HepG2 (cell line): ENCODE results near the gene ADAMTS17. TPM values are rescaled to one million over a fixed set of nuclear protein-coding genes. Genes with fewer than 3 reads are reported as not detected.
A peak's percentile ranks its signal among the peaks of the same experiment; 100 is the strongest.

ENCODE experiments used
- CBX1 ChIP-seq: IDR thresholded peaks from one replicate; pipeline ENCODE4 v1.6.1; 2016; ENCODE audit warnings: antibody characterized with exemption, low read depth
- CEBPG ChIP-seq: IDR thresholded peaks from 2 replicates; pipeline ENCODE4 v1.6.1; 2016
- FLYWCH1 ChIP-seq: sonication (generic); formaldehyde crosslinking; IDR thresholded peaks from 2 replicates; pipeline ENCODE4 v1.8.1; 2023; ENCODE audit warnings: mild to moderate bottlenecking, missing genetic modification reagents
- JDP2 ChIP-seq: sonication (generic); formaldehyde crosslinking; IDR thresholded peaks from 2 replicates; pipeline ENCODE4 v1.8.1; 2022; ENCODE audit warnings: missing genetic modification reagents, borderline replicate concordance
- KMT2B ChIP-seq: IDR thresholded peaks from 2 replicates; pipeline ENCODE4 v1.6.1; 2016; ENCODE audit warnings: missing genetic modification reagents, missing compliant biosample characterization
- MATR3 ChIP-seq: sonication (generic); formaldehyde crosslinking; IDR thresholded peaks from 2 replicates; pipeline ENCODE4 v1.4.0; 2020; ENCODE audit warnings: missing genetic modification reagents
- MLLT10 ChIP-seq: sonication (generic); formaldehyde crosslinking; IDR thresholded peaks from 2 replicates; pipeline ENCODE4 v1.4.0; 2020; ENCODE audit warnings: missing genetic modification reagents
- MTA3 ChIP-seq: sonication (generic); formaldehyde crosslinking; IDR thresholded peaks from 2 replicates; pipeline ENCODE4 v1.4.0; 2020; ENCODE audit warnings: missing genetic modification reagents
- NCOA2 ChIP-seq: sonication (generic); formaldehyde crosslinking; IDR thresholded peaks from 2 replicates; pipeline ENCODE4 v1.8.0; 2022; ENCODE audit warnings: inconsistent platforms
- NCOR1 ChIP-seq: fragments of 200-600 bp; sonication (generic); IDR thresholded peaks from 2 replicates; pipeline ENCODE4 v1.7.0; 2017; ENCODE audit warnings: antibody characterized with exemption, low read length, borderline replicate concordance
- NONO ChIP-seq, 2 experiments: fragments of 450-650 bp in 1 of 2; sonication (generic) in 1 of 2; formaldehyde crosslinking in 1 of 2; IDR thresholded peaks in 1 of 2; conservative IDR thresholded peaks in 1 of 2; 2 replicates each; pipeline versions ENCODE4 v1.6.1 to v1.8.0; 2017 to 2022; ENCODE audit warnings: mild to moderate bottlenecking in 1 of 2, missing genetic modification reagents in 1 of 2, moderate library complexity in 1 of 2
- PRMT3 ChIP-seq: sonication (generic); formaldehyde crosslinking; IDR thresholded peaks from 2 replicates; pipeline ENCODE4 v1.8.1; 2022; ENCODE audit warnings: low read depth, mild to moderate bottlenecking, moderate library complexity, missing genetic modification reagents, borderline replicate concordance
- RNF2 ChIP-seq: fragments of 450-650 bp; conservative IDR thresholded peaks from 2 replicates; pipeline ENCODE4 v1.6.1; 2016; ENCODE audit warnings: low read depth
- TGIF2 ChIP-seq: IDR thresholded peaks from 2 replicates; pipeline ENCODE4 v1.6.1; 2016; ENCODE audit warnings: control low read depth, missing compliant biosample characterization
- TMF1 ChIP-seq: sonication (generic); formaldehyde crosslinking; IDR thresholded peaks from 2 replicates; pipeline ENCODE4 v1.8.1; 2022; ENCODE audit warnings: low read depth, missing genetic modification reagents
- WIZ ChIP-seq: sonication (generic); formaldehyde crosslinking; IDR thresholded peaks from 2 replicates; pipeline ENCODE4 v1.5.1; 2020; ENCODE audit warnings: mild to moderate bottlenecking, missing genetic modification reagents
- ZBTB3 ChIP-seq: sonication (generic); formaldehyde crosslinking; IDR thresholded peaks from 2 replicates; pipeline ENCODE4 v1.4.0; 2020; ENCODE audit warnings: low read depth, mild to moderate bottlenecking, moderate library complexity, missing genetic modification reagents, borderline replicate concordance
- ZFAT ChIP-seq: sonication (generic); formaldehyde crosslinking; conservative IDR thresholded peaks from 2 replicates; pipeline ENCODE4 v1.8.1; 2023; ENCODE audit warnings: missing genetic modification reagents, inconsistent platforms
- ZFP37 ChIP-seq: sonication (generic); formaldehyde crosslinking; IDR thresholded peaks from 2 replicates; pipeline ENCODE4 v1.4.0; 2020; ENCODE audit warnings: missing genetic modification reagents, borderline replicate concordance
- ZFYVE20 ChIP-seq: sonication (generic); formaldehyde crosslinking; IDR thresholded peaks from 2 replicates; pipeline ENCODE4 v1.8.0; 2023; ENCODE audit warnings: low read depth, mild to moderate bottlenecking, moderate library complexity, missing genetic modification reagents, borderline replicate concordance
- ZNF136 ChIP-seq: sonication (generic); formaldehyde crosslinking; IDR thresholded peaks from 2 replicates; pipeline ENCODE4 v1.8.1; 2022; ENCODE audit warnings: low read depth, mild to moderate bottlenecking, moderate library complexity, missing genetic modification reagents
- ZNF180 ChIP-seq: sonication (generic); formaldehyde crosslinking; IDR thresholded peaks from 2 replicates; pipeline ENCODE4 v1.4.0; 2020; ENCODE audit warnings: low read depth, missing genetic modification reagents, borderline replicate concordance
- ZNF264 ChIP-seq: sonication (generic); formaldehyde crosslinking; IDR thresholded peaks from 2 replicates; pipeline ENCODE4 v1.4.0; 2020; ENCODE audit warnings: missing genetic modification reagents
- ZNF282 ChIP-seq: fragments of 450-650 bp; IDR thresholded peaks from 2 replicates; pipeline ENCODE4 v1.6.1; 2018; ENCODE audit not compliant: partially characterized antibody
- ZNF501 ChIP-seq: sonication (generic); formaldehyde crosslinking; IDR thresholded peaks from 2 replicates; pipeline ENCODE4 v1.5.1; 2020; ENCODE audit warnings: mild to moderate bottlenecking, moderate library complexity, missing genetic modification reagents
- ZNF530 ChIP-seq: sonication (generic); formaldehyde crosslinking; IDR thresholded peaks from 2 replicates; pipeline ENCODE4 v1.5.0; 2020; ENCODE audit warnings: low read depth, mild to moderate bottlenecking, missing genetic modification reagents
- ZNF557 ChIP-seq: sonication (generic); formaldehyde crosslinking; IDR thresholded peaks from 2 replicates; pipeline ENCODE4 v1.4.0; 2020; ENCODE audit warnings: missing genetic modification reagents
- ZNF607 ChIP-seq: sonication (generic); formaldehyde crosslinking; IDR thresholded peaks from 2 replicates; pipeline ENCODE4 v1.5.1; 2020; ENCODE audit warnings: missing genetic modification reagents, mild to moderate bottlenecking, borderline replicate concordance
- polyA plus RNA-seq, 8 experiments: library from polyadenylated mRNA; depleted of rRNA in 3 of 8; stranded (reverse) in 7 of 8; unstranded in 1 of 8; fragments of >200 nt; fragmentation: Illumina TruSeq in 4 of 8; extraction: Trizol in 4 of 8; gene quantifications; 2 replicates each; pipeline versions ENCODE4 v1.2.1 to v1.2.3, GENCODE V29; 2011 to 2016; ENCODE audit warnings: low read depth in 4 of 8, missing spikeins in 1 of 8, mixed read lengths in 1 of 8; ENCODE audit not compliant: insufficient read depth in 1 of 8
- total RNA-seq, 5 experiments: library from RNA; depleted of rRNA; stranded (reverse); fragments of >200 nt; fragmentation: Illumina TruSeq; extraction: Trizol; gene quantifications; 2 replicates each; pipeline ENCODE4 v1.2.3, GENCODE V29; 2016; ENCODE audit warnings: low read depth in 1 of 5
- TF ChIP-seq, protein P1 (sequence below): sonication (generic); formaldehyde crosslinking; IDR thresholded peaks from 2 replicates; pipeline ENCODE4; 2020; ENCODE audit warnings: missing genetic modification reagents, mild to moderate bottlenecking, borderline replicate concordance

The ADAMTS17 gene
- total and polyA plus RNA-seq, 2 of the 13 experiments (the other 11 are each of a cell fraction or from before 2014, with no cell fraction given): 0.02 to 0.04 TPM

GRCh38 chr15:100131321-100132224 lies 210.2 kb downstream of the ADAMTS17 start (continued):
- TF ChIP-seq ZFAT (CRISPR knock-in tag) (no peak), ZNF501 (CRISPR knock-in tag) (peak; percentile 77), MATR3 (no peak), ZFP37 (CRISPR knock-in tag) (peak; percentile 51; the same call in 1 of the 2 replicates), NCOR1 (no peak), CEBPG (CRISPR knock-in tag) (no peak), ZNF607 (CRISPR knock-in tag) (peak; percentile 83), ZNF264 (no peak), KMT2B (CRISPR knock-in tag) (peak; percentile 42; the same call in 1 of the 2 replicates), MLLT10 (no peak), WIZ (CRISPR knock-in tag) (peak; percentile 94), CBX1 (no peak), ZNF180 (no peak), MTA3 (no peak), PRMT3 (no peak), ZNF557 (CRISPR knock-in tag) (peak; percentile 80; the same call in 1 of the 2 replicates), NCOA2 (CRISPR knock-in tag) (0 out of 2 replicates have a peak, but pooled peaks have one; percentile 14), TGIF2 (CRISPR knock-in tag) (no peak), RNF2 (peak; percentile 89), ZBTB3 (CRISPR knock-in tag) (no peak), TMF1 (CRISPR knock-in tag) (no peak), NONO (IDR thresholded peaks at IDR 0.05) (no peak), NONO (CRISPR knock-in tag; conservative IDR thresholded peaks at IDR 0.05) (no peak), JDP2 (CRISPR knock-in tag) (no peak), ZNF136 (CRISPR knock-in tag) (peak; percentile 84; the same call in 1 of the 2 replicates), ZNF530 (CRISPR knock-in tag) (no peak), ZNF282 (no peak), ZFYVE20 (no peak), FLYWCH1 (CRISPR knock-in tag) (no peak)
- TF ChIP-seq, protein P1, sequence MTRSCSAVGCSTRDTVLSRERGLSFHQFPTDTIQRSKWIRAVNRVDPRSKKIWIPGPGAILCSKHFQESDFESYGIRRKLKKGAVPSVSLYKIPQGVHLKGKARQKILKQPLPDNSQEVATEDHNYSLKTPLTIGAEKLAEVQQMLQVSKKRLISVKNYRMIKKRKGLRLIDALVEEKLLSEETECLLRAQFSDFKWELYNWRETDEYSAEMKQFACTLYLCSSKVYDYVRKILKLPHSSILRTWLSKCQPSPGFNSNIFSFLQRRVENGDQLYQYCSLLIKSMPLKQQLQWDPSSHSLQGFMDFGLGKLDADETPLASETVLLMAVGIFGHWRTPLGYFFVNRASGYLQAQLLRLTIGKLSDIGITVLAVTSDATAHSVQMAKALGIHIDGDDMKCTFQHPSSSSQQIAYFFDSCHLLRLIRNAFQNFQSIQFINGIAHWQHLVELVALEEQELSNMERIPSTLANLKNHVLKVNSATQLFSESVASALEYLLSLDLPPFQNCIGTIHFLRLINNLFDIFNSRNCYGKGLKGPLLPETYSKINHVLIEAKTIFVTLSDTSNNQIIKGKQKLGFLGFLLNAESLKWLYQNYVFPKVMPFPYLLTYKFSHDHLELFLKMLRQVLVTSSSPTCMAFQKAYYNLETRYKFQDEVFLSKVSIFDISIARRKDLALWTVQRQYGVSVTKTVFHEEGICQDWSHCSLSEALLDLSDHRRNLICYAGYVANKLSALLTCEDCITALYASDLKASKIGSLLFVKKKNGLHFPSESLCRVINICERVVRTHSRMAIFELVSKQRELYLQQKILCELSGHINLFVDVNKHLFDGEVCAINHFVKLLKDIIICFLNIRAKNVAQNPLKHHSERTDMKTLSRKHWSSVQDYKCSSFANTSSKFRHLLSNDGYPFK (CRISPR knock-in tag): peak; percentile 44; the same call in 1 of the 2 replicates
